A673 (cell line): ENCODE measurements around the gene PRL. TPM values are rescaled to one million over a fixed set of nuclear protein-coding genes. Genes with fewer than 3 reads are reported as not detected.

Source experiments
- BruUV-seq: library from RNA; stranded (reverse); fragments of 400-500 nt; replicated peaks from 2 replicates; lab custom pipeline; 2021; lab: Mats Ljungman, UMichigan
- CTCF ChIA-PET: fragments of 300-600 bp; sonication (Branson Sonifier 250); formaldehyde crosslinking; loops from one replicate; lab custom pipeline; 2022; ENCODE audit warnings: antibody characterized with exemption; lab: Charles Lee
- POLR2A ChIA-PET: fragments of 300-600 bp; sonication (Branson Sonifier 250); formaldehyde crosslinking; loops from one replicate; lab custom pipeline; 2022; ENCODE audit warnings: antibody characterized with exemption; ENCODE audit not compliant: low non-redundant PET; lab: Charles Lee
- DNase-seq: peaks from one replicate; pipeline ENCODE4 v3.0.0-alpha.2; 2015; ENCODE audit warnings: low spot score
- H3K27ac ChIP-seq: fragments of 200-600 bp; sonication (generic); 2 replicates; pipeline ENCODE4 v1.5.1; 2016; ENCODE audit warnings: mixed run types, low read depth, mild to moderate bottlenecking, mixed read lengths, antibody characterized with exemption, low read length; ENCODE audit not compliant: poor library complexity, severe bottlenecking
- H3K27me3 ChIP-seq: fragments of 200-600 bp; sonication (generic); replicated peaks from 2 replicates; pipeline ENCODE4 v1.6.1; 2017; ENCODE audit warnings: mixed run types, low read depth, mild to moderate bottlenecking, mixed read lengths, antibody characterized with exemption, low read length; ENCODE audit not compliant: insufficient read depth, poor library complexity
- H3K36me3 ChIP-seq: fragments of 200-600 bp; sonication (generic); 2 replicates; pipeline ENCODE4 v1.6.1; 2016; ENCODE audit warnings: mixed run types, mild to moderate bottlenecking, mixed read lengths, antibody characterized with exemption, low read length; ENCODE audit not compliant: insufficient read depth, poor library complexity, severe bottlenecking
- H3K4me1 ChIP-seq: fragments of 200-600 bp; sonication (generic); 2 replicates; pipeline ENCODE4 v1.6.1; 2017; ENCODE audit warnings: mixed run types, mild to moderate bottlenecking, mixed read lengths, antibody characterized with exemption, low read length; ENCODE audit not compliant: insufficient read depth, poor library complexity, severe bottlenecking
- H3K4me3 ChIP-seq: fragments of 200-600 bp; sonication (generic); 2 replicates; pipeline ENCODE4 v1.5.1; 2016; ENCODE audit warnings: low read depth, mixed run types, mild to moderate bottlenecking, mixed read lengths, low read length; ENCODE audit not compliant: poor library complexity, severe bottlenecking
- H3K9me3 ChIP-seq: fragments of 200-600 bp; sonication (generic); 2 replicates; pipeline ENCODE4 v1.6.1; 2016; ENCODE audit warnings: mixed run types, low read depth, mild to moderate bottlenecking, mixed read lengths, antibody characterized with exemption, low read length; ENCODE audit not compliant: poor library complexity, severe bottlenecking
- EZH2 ChIP-seq: fragments of 200-600 bp; sonication (generic); IDR thresholded peaks from 2 replicates; pipeline ENCODE4 v1.6.1; 2017; ENCODE audit warnings: borderline replicate concordance, low read depth, mild to moderate bottlenecking, mixed read lengths, antibody characterized with exemption, low read length; ENCODE audit not compliant: poor library complexity, severe bottlenecking
- intact Hi-C: fragments of 100-400 bp; cut with micrococcal nuclease; formaldehyde crosslinking; loops from one replicate; pipeline ENCODE4 v1.10.0; 2022; ENCODE audit not compliant: unreplicated experiment
- total RNA-seq: library from RNA; stranded (reverse); gene quantifications from 2 replicates; pipeline ENCODE4 v1.2.3, GENCODE V29; 2021
- TF ChIP-seq, protein P1 (sequence below): fragments of 300-800, 200-600 bp; sonication (generic); conservative IDR thresholded peaks from 2 replicates; pipeline ENCODE4 v1.5.1; 2017; ENCODE audit warnings: low read depth, mild to moderate bottlenecking, antibody characterized with exemption, low read length, moderate library complexity, mixed read lengths

The PRL gene
- total RNA-seq, 1 experiment from 2014 or later, result not detected

DNA sequence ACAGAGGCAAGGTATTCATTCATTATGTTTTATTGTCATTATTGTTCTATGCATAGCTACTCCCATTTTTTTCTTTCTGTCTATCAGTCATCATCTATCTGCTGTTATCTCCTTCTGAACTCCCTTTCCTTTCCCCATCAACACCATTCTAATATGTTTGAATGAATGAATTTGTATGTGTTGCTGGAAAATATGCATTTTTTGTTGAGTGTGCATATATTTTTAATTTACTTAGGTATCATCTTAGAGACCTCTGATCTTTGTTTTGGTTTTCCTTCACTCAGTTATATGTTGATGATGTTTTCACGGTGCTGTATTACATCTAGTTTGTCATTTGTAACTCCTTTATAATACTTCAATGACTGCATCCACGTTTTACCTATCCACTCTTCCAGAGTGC lies 12.1 kb upstream of the PRL start:
- Histone ChIP-seq H3K9me3 (peaks cover 18% of the 10 kb centered on the region), H3K4me1 (no peaks in the 10 kb centered on the region), H3K4me3 (no peak overlapping the region), H3K27me3 (no peaks in the 10 kb centered on the region), H3K27ac (no peak overlapping the region), H3K36me3 (no peaks in the 10 kb centered on the region)
- POLR2A ChIA-PET, result no interaction called here
- TF ChIP-seq, protein P1, sequence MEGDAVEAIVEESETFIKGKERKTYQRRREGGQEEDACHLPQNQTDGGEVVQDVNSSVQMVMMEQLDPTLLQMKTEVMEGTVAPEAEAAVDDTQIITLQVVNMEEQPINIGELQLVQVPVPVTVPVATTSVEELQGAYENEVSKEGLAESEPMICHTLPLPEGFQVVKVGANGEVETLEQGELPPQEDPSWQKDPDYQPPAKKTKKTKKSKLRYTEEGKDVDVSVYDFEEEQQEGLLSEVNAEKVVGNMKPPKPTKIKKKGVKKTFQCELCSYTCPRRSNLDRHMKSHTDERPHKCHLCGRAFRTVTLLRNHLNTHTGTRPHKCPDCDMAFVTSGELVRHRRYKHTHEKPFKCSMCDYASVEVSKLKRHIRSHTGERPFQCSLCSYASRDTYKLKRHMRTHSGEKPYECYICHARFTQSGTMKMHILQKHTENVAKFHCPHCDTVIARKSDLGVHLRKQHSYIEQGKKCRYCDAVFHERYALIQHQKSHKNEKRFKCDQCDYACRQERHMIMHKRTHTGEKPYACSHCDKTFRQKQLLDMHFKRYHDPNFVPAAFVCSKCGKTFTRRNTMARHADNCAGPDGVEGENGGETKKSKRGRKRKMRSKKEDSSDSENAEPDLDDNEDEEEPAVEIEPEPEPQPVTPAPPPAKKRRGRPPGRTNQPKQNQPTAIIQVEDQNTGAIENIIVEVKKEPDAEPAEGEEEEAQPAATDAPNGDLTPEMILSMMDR, result no peak
- BruUV-seq, result no TSS peak
- CTCF ChIA-PET, result no interaction called here
- no peak for DNase-seq
- intact Hi-C loops, result no loop called here

DNA sequence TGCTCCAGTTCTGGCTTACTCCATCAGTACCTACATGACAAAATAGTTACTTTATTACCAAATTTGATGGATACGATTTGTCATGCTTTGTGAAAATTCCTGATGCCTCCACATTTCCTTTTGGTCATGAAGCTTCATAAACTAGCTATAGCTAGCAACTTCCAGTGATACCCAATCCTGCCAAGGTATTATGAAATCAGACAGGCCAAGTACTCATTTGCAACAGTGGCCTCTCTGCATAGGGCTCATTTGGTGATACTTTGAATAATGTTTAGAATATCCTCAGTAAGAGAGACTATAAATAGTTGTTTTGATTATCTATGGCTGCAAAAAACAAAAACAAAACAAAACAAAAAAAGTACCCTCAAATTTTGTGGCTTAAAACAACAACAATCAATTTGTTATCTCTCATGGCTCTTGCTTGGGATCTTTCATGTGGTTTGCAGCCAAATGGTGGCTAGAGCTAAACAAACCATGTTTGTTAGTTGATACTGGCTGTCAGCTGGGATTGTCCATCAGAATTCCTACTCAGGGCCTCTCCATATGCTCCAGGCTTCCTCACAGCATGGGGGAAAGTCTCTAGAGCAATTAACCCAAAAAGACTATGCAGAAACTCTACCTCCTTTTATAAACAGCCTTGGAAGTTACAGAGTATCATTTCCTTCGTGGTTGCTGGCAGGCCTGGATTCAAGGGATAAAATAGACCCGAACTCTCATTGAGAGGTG lies 10.1 kb upstream of the PRL start:
- Histone ChIP-seq H3K27me3 (no peaks in the 10 kb centered on the region), H3K4me3 (no peak overlapping the region), H3K27ac (no peak overlapping the region), H3K36me3 (no peaks in the 10 kb centered on the region), H3K9me3 (peaks cover 18% of the 10 kb centered on the region), H3K4me1 (no peaks in the 10 kb centered on the region)
- intact Hi-C loops, result no loop called here
- BruUV-seq, result no TSS peak
- no peak for DNase-seq
- CTCF ChIA-PET, result no interaction called here
- POLR2A ChIA-PET, result no interaction called here
- TF ChIP-seq EZH2, result no peak
- TF ChIP-seq, protein P1, result no peak

DNA sequence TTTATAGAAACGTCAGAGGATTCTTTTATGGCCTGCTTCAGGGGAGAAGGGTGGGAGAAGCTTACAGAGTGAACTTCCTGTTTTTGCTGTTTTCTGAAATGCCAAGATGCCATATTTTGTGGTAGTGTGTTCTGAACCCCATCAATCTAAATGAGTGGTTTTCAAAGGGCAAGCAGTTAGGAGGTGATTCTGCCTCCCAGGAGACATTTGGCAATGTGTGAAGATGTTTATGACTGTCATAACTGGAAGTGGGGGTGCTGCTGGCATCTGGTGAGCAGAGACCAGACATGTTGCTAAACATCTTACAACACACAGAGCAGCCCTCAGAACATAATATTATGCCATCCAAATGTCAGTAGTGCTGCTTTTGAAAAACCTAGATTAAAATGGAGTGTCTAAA lies 6.0 kb upstream of the PRL start:
- TF ChIP-seq, protein P1, result no peak
- no peak for TF ChIP-seq EZH2
- Histone ChIP-seq H3K9me3 (no peaks in the 10 kb centered on the region), H3K27ac (no peak overlapping the region), H3K4me3 (no peak overlapping the region), H3K27me3 (no peaks in the 10 kb centered on the region), H3K4me1 (no peaks in the 10 kb centered on the region), H3K36me3 (no peaks in the 10 kb centered on the region)
- POLR2A ChIA-PET, result no interaction called here
- DNase-seq, result no peak
- no TSS peak for BruUV-seq
- intact Hi-C loops, result no loop called here
- CTCF ChIA-PET, result no interaction called here
